ENCODE results near the gene IREB2.

Gene IREB2

DNA sequence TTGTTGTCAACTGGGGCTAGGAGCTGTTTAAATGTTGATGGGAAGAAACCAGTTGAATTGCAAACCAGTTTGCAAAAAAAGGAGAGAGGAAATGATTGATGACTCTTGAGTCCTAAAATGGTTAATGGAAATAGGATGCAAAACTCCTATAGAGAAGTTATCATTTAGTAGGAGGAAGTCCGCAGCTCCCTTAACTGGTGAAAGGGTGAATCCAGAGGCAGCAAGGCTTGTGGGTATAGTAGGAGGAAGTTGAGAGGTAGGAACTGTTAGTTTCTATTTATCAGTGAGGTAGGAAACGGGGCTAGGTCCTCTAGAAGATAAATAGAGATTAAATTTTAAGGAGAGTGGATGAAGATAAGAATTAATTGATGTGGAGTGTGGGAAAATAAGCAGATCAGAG, 15.4 kb downstream of the IREB2 start:
- intact Hi-C loops (cut with micrococcal nuclease): no loop called here
- Mint-ChIP-seq H3K4me3 (peak overlapping the region; percentile 67), H3K36me3 (ENCODE audit: low read depth) (peaks cover 19% of the 10 kb centered on the region), H3K27ac (peak overlapping the region; percentile 33), H3K9me3 (no peaks in the 10 kb centered on the region), H3K27me3 (no peaks in the 10 kb centered on the region), H3K4me1 (ENCODE audit: low read depth) (peaks cover 79% of the 10 kb centered on the region)

DNA sequence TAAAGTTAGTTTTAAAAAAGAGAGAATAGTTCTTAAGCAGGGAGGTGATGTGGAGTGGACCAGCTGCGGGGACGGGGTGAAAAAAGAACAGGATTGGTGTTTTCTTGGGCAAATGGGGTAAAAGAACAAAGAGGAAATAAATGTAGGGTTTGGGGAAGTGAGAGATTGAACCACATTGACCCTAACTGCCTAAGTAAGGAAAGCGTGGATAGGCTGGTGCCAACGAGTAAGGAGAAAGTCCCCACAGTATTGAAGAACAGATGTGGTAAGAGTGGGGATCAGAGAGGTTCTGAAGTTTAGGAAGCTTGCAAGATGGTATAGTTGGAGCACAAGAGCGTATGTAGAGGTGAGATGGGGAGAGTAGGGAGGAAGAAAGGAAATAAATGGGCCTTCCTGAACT, 17.0 kb downstream of the IREB2 start:
- peaks cover 25% of the 10 kb centered on the region for H3K36me3 Mint-ChIP-seq (ENCODE audit: low read depth)
- intact Hi-C loops (cut with micrococcal nuclease): loop anchor here (2.0 kb wide), 1 partner anchor 16 kb away; the partner anchor contains the start of gene IREB2
- H3K9me3 Mint-ChIP-seq: no peaks in the 10 kb centered on the region
- no peaks in the 10 kb centered on the region for H3K27me3 Mint-ChIP-seq
- peaks cover 79% of the 10 kb centered on the region for H3K4me1 Mint-ChIP-seq (ENCODE audit: low read depth)
- peak overlapping the region; percentile 65 for H3K27ac Mint-ChIP-seq
- H3K4me3 Mint-ChIP-seq: no peak overlapping the region

DNA sequence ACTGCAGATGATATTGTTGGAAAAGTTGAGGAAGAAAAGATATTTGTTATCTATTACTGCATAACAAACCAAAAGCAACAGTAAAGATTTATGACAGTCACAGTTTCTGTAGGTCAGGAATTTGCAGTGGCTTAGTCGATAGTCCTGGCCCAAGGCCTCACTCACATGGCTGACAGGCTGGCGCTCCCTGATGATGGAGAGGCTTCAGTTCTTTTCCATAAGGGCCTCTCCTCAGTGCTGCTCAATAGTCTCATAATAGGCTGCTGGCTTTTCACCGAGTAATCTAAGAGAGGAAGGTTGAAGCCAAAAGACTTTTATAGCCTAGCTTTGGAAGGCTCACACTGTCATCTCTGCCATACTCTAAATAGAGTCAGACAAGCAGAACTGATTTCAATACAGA, 17.7 kb downstream of the IREB2 start:
- intact Hi-C loops (cut with micrococcal nuclease): loop anchor here (2.0 kb wide), 1 partner anchor 17 kb away; the partner anchor contains the start of gene IREB2
- Mint-ChIP-seq H3K27ac (no peak overlapping the region), H3K27me3 (no peaks in the 10 kb centered on the region), H3K4me1 (ENCODE audit: low read depth) (peaks cover 76% of the 10 kb centered on the region), H3K9me3 (no peaks in the 10 kb centered on the region), H3K36me3 (ENCODE audit: low read depth) (peaks cover 19% of the 10 kb centered on the region), H3K4me3 (no peak overlapping the region)

DNA sequence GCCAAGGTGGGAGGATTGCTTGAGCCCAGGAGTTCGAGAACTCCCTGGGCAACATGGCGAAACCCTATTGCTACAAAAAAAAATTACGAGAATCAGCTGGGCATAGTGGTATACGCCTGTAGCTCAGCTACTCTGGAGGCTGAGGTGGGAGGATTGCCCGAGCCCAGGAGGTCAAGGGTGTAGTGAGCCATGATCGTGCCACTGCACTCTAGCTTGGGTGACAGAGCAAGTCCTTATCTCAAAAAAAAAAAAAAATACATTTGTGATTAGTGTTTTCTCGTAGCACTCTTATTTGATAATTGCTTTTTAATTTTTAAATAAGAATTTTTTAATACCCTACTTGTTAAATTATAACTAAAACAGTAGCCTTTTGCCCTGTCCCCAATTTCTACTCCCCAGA, 18.4 kb downstream of the IREB2 start:
- H3K27me3 Mint-ChIP-seq: no peaks in the 10 kb centered on the region
- no peak overlapping the region for H3K4me3 Mint-ChIP-seq
- H3K9me3 Mint-ChIP-seq: no peaks in the 10 kb centered on the region
- H3K27ac Mint-ChIP-seq: no peak overlapping the region
- H3K36me3 Mint-ChIP-seq (ENCODE audit: low read depth): peaks cover 23% of the 10 kb centered on the region
- intact Hi-C loops (cut with micrococcal nuclease): no loop called here
- peaks cover 75% of the 10 kb centered on the region for H3K4me1 Mint-ChIP-seq (ENCODE audit: low read depth)

DNA sequence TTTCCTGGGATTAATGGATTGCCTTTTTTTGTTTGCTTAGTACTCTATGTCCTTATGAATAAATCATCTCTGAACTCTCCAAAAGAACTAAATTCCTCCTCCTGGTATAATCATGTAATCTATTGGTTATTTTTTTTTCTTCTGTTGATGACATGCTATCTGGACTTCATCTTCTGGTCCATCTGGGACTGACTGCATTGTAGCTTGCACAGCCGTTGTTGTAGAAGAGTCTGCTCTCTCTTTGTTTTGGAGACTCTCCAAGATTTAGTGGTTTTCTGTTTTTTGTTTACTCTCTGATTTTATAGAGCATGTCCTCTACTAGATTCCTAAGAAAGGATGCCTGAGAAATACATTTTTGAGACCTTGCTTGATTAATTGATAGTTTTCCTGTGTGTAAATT, 19.1 kb downstream of the IREB2 start:
- intact Hi-C loops (cut with micrococcal nuclease): no loop called here
- peaks cover 70% of the 10 kb centered on the region for H3K4me1 Mint-ChIP-seq (ENCODE audit: low read depth)
- H3K4me3 Mint-ChIP-seq: no peak overlapping the region

DNA sequence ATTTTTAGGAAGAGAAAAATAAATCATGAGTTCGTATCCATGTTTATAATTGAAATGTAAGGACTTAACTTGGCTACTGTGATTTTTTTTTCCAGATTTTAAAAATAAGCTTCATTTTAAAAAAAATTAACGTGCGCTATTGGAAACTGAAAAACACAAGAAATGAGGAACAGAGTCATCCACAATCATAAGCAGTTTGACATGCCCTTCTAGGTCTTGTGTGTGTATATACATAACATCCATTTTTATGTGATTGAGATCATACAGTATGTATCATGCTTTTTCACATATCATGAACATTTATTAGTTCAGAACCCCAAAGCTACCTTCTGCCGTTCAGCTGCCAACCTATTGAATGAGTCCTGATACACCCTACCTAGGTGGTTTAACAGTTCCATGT, 22.7 kb downstream of the IREB2 start:
- Mint-ChIP-seq H3K27me3 (no peaks in the 10 kb centered on the region), H3K36me3 (ENCODE audit: low read depth) (peaks cover 55% of the 10 kb centered on the region), H3K4me1 (ENCODE audit: low read depth) (peaks cover 37% of the 10 kb centered on the region), H3K27ac (no peak overlapping the region), H3K9me3 (no peaks in the 10 kb centered on the region), H3K4me3 (no peak overlapping the region)
- intact Hi-C loops (cut with micrococcal nuclease): no loop called here

More for the DNA sequence above, 19.1 kb downstream of the IREB2 start:
- peaks cover 23% of the 10 kb centered on the region for H3K36me3 Mint-ChIP-seq (ENCODE audit: low read depth)
- H3K27me3 Mint-ChIP-seq: no peaks in the 10 kb centered on the region
- H3K9me3 Mint-ChIP-seq: no peaks in the 10 kb centered on the region
- no peak overlapping the region for H3K27ac Mint-ChIP-seq

DNA sequence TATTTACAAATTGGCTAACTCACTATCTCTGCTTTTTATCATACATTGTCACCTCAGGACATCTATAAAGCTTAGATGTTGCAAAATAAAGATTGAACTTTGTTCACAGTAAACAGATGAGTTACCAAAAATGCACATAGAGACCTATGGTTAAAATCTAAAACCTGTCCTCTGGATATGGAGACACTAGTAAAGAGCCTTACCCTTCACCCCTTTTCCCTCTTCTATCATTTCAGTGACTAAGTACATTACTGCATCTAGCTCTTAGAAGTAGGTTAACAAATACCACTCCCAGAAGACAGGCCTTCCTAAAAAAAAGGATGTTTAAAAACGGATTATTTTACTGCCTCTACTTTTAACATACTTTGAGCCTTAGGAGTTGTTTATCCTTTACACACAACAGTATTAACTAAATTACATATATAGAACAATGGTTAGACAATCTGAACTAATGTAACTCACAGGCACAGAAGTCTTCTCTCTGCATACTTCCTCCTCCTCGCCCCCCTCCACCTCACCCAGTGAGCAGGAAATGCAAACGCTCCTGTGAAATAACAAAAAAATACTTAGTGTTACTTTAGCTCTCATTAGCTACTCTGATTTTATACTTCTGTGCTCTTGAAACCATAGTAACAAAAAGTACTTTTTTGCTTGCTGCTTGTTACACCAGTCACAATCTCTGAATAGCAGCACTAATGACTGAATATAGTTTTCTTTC, 23.3 kb downstream of the IREB2 start:
- Mint-ChIP-seq H3K4me1 (ENCODE audit: low read depth) (peaks cover 31% of the 10 kb centered on the region), H3K4me3 (no peak overlapping the region), H3K27ac (no peak overlapping the region), H3K27me3 (no peaks in the 10 kb centered on the region), H3K36me3 (ENCODE audit: low read depth) (peaks cover 61% of the 10 kb centered on the region), H3K9me3 (no peaks in the 10 kb centered on the region)
- intact Hi-C loops (cut with micrococcal nuclease): no loop called here

DNA sequence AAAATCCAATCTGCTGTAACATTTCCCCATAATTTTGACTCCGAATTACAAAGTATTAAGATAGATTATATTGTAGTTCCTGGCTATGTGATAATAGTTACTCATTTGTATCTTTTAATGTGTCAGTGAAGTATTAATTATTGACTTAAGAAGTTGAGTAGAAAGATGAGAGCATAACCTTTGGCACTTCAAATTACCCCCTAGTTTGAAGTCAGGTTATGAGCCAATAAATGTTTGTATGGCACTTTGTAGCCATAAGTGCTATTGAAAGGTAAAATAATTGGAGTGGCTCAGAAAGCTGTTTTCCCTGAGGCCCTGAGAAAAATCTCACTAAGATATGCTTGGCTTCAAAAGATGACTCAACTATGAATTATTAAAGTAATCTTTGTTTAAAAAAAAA, 31.0 kb downstream of the IREB2 start:
- no peaks in the 10 kb centered on the region for H3K27me3 Mint-ChIP-seq
- H3K4me3 Mint-ChIP-seq: no peak overlapping the region
- no peak overlapping the region for H3K27ac Mint-ChIP-seq
- intact Hi-C loops (cut with micrococcal nuclease): no loop called here
- H3K36me3 Mint-ChIP-seq (ENCODE audit: low read depth): peaks cover 84% of the 10 kb centered on the region
- H3K4me1 Mint-ChIP-seq (ENCODE audit: low read depth): no peaks in the 10 kb centered on the region
- H3K9me3 Mint-ChIP-seq: no peaks in the 10 kb centered on the region

DNA sequence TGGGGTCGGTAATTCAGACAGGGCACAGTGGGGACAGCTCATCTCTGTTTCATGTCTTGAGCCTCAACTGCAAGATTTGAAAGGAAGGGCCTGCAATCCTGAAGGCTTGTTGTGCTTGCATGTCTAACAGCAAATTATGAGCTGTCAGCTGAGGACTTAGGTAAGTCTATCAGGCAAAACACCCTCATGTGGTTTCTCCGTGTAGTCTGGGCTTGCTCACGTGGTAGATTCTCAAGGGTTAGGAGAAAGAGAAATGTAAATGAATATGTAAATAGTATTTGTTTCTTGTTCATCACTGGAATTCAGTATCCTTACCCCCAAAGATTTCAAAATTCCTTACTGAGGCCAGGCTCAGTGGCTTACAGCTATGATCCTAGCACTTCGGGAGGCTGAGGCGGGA, 39.3 kb downstream of the IREB2 start:
- Mint-ChIP-seq H3K27me3 (no peaks in the 10 kb centered on the region), H3K4me1 (ENCODE audit: low read depth) (no peaks in the 10 kb centered on the region), H3K4me3 (no peak overlapping the region), H3K9me3 (no peaks in the 10 kb centered on the region), H3K27ac (no peak overlapping the region), H3K36me3 (ENCODE audit: low read depth) (peaks cover 90% of the 10 kb centered on the region)
- intact Hi-C loops (cut with micrococcal nuclease): no loop called here

DNA sequence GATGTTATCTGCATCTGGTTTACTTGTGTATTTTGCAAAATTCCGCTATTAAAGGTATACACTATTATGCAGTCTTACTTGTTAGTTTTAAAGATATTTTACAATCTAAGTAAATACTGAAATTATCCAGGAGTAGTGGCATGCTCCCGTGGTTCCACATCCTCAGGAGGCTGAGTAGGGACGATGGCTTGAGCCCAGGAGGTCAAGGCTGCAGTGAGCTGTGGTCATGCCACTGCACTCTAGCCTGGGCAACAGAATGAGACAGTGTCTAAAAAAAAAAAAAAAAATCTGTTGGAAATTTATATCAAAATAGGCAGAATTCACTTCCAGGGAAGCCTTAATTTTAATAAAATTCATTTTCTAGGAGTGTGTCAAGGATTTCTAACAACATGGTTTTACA, 41.6 kb downstream of the IREB2 start:
- no peak overlapping the region for H3K27ac Mint-ChIP-seq
- H3K4me1 Mint-ChIP-seq (ENCODE audit: low read depth): no peaks in the 10 kb centered on the region
- intact Hi-C loops (cut with micrococcal nuclease): no loop called here
- no peaks in the 10 kb centered on the region for H3K27me3 Mint-ChIP-seq
- H3K36me3 Mint-ChIP-seq (ENCODE audit: low read depth): peaks cover 91% of the 10 kb centered on the region
- H3K9me3 Mint-ChIP-seq: no peaks in the 10 kb centered on the region
- no peak overlapping the region for H3K4me3 Mint-ChIP-seq

DNA sequence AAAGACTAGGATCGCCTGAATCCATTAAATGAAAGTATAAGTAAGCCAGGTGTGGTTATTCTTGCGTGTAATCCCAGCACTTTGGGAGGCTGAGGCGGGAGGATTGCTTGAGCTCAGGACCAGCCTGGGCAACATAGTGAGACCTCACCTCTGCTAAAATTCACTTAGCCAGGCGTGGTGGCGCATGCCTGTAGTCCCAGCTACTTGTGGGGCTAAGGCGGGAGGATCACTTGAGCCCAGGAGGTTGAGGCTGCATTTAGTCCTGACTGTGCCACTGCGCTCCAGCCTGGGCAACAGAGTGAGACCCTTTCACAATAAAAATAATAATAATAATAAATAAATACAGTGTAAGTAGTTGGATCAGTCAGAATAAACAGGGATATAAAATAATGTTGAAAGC, 43.9 kb downstream of the IREB2 start:
- no peaks in the 10 kb centered on the region for H3K9me3 Mint-ChIP-seq
- H3K36me3 Mint-ChIP-seq (ENCODE audit: low read depth): peaks cover 95% of the 10 kb centered on the region
- no peak overlapping the region for H3K27ac Mint-ChIP-seq
- no peak overlapping the region for H3K4me3 Mint-ChIP-seq
- no peaks in the 10 kb centered on the region for H3K27me3 Mint-ChIP-seq
- no peaks in the 10 kb centered on the region for H3K4me1 Mint-ChIP-seq (ENCODE audit: low read depth)
- intact Hi-C loops (cut with micrococcal nuclease): loop anchor here (1.0 kb wide), 1 partner anchor 174 kb away; no protein-coding TSS in a partner anchor

DNA sequence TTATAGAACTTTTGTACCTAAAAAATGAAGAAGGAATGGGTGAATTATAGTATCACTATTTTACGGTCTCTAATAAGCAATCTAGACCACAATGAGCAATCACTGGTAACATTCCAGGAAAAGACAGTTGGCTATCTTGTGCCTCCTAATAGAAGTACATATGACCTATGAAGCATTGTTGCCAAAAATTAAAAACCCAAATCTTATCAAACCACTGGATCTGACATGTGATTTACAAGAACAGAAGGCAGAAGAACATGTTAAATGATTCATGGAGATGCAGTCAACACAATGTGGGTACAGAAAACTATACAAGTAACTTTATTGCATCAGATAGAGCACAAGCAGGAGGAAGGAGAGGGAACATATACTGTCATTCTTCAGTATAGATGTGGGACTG, 54.9 kb downstream of the IREB2 start:
- no peaks in the 10 kb centered on the region for H3K9me3 Mint-ChIP-seq
- no peaks in the 10 kb centered on the region for H3K27me3 Mint-ChIP-seq
- no peak overlapping the region for H3K27ac Mint-ChIP-seq
- intact Hi-C loops (cut with micrococcal nuclease): no loop called here
- H3K4me3 Mint-ChIP-seq: no peak overlapping the region
- no peaks in the 10 kb centered on the region for H3K4me1 Mint-ChIP-seq (ENCODE audit: low read depth)
- peaks cover 98% of the 10 kb centered on the region for H3K36me3 Mint-ChIP-seq (ENCODE audit: low read depth)

DNA sequence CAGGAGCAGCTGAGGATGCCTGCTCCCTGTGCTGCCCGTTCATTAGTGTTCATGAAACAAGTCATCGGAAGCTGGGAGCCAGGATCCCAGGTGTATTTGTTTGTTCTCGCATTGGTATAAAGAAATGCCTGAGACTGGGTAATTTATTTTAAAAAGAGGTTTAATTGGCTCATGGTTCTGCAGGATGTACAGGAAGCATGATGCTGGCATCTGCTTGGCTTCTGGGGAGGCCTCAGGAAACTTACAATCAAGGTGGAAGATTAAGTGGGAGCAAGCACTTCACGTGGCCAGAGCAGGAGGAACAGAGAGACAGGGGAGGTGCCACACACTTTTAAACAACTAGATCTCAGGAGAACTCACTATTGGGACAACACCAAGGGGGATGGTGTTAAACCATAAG, 63.8 kb downstream of the IREB2 start:
- Mint-ChIP-seq H3K4me1 (ENCODE audit: low read depth) (peaks cover 7% of the 10 kb centered on the region), H3K27ac (no peak overlapping the region), H3K36me3 (ENCODE audit: low read depth) (peaks cover 50% of the 10 kb centered on the region), H3K27me3 (peaks cover 10% of the 10 kb centered on the region), H3K4me3 (no peak overlapping the region), H3K9me3 (peaks cover 7% of the 10 kb centered on the region)
- intact Hi-C loops (cut with micrococcal nuclease): no loop called here

DNA sequence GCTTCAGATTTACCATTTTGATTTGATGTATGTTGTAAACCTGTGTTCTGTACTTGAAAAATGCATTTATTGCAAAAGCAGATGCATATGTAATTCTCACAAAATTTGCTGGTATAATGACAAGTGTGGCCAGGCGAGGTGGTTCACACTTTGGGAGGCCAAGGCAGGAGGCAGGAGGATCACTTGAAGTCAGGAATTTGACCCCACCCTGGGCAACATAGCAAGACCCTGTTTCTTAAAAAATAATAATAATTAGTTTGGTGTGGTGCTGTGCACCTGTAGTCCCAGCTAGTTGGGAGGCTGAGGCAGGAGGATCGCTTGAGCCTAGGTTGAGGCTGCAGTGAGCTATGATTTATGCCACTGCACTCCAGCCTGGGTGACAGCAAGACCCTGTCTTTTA, 64.6 kb downstream of the IREB2 start:
- peaks cover 7% of the 10 kb centered on the region for H3K9me3 Mint-ChIP-seq
- no peak overlapping the region for H3K27ac Mint-ChIP-seq
- H3K36me3 Mint-ChIP-seq (ENCODE audit: low read depth): peaks cover 42% of the 10 kb centered on the region
- intact Hi-C loops (cut with micrococcal nuclease): no loop called here
- H3K27me3 Mint-ChIP-seq: peaks cover 18% of the 10 kb centered on the region
- no peak overlapping the region for H3K4me3 Mint-ChIP-seq
- H3K4me1 Mint-ChIP-seq (ENCODE audit: low read depth): peaks cover 15% of the 10 kb centered on the region

All from dendritic cell treated with granulocyte-macrophage colony-stimulating factor and Interleukin-4, amounts not matched to agents 40 ng/mL and 50 ng/mL, for 4 days (primary cell).